ENCODE results near the gene LRRC70.
"Not testable (repeated sequence)": the region's sequence is repeated elsewhere in the genome, so short reads cannot be mapped to it uniquely, and the experiment has no call there.

The LRRC70 gene, protein sequence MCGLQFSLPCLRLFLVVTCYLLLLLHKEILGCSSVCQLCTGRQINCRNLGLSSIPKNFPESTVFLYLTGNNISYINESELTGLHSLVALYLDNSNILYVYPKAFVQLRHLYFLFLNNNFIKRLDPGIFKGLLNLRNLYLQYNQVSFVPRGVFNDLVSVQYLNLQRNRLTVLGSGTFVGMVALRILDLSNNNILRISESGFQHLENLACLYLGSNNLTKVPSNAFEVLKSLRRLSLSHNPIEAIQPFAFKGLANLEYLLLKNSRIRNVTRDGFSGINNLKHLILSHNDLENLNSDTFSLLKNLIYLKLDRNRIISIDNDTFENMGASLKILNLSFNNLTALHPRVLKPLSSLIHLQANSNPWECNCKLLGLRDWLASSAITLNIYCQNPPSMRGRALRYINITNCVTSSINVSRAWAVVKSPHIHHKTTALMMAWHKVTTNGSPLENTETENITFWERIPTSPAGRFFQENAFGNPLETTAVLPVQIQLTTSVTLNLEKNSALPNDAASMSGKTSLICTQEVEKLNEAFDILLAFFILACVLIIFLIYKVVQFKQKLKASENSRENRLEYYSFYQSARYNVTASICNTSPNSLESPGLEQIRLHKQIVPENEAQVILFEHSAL

DNA sequence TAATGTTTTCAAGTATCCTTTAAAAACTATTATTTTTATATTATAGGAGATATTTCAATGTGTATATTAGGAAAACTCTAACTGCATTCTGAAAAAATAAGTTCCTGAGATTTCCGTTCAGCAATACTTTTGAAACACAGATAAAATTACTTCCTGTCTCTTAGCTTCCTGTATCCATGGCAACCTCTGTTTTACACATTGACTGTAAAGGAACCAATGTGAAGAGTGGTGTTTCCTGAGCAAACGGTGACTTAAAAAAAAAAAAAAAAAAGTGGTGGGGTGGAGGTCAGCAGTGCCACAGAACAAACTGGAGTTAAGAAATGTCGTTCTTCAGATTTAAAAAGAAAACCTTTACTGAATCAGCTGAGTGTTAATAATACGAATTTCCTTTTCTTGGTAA, at the start of gene LRRC70:
Gene LRRC70, plus strand, starts transcription at position 280 of the 400 bp plus-strand sequence. CDS start 620 bp downstream, outside the sequence.
- peak; percentile 94 to 95 for DNase-seq

DNA sequence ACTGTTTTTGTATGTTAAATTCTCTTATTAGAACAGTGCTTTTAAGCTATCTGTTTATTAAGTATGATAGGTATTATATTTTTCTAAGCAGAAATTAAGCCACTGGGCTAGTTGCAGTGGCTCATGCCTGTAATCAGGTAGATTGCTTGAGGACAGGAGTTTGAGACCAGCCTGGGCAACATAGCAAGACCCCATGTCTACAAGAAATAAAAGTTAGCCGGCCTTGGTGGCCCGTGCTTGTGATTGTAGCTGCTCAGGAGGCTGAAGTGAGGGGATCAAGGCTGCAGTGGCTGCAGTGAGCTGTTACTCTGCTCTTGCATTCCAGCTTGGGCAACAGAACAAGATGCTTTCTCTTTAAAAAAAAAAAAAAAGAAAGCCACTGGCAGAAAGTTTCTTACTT, 45.0 kb upstream of the LRRC70 start:
- DNase-seq: no peak

- no peak for DNase-seq
Measured at GRCh38 chr5:62534461-62535236, 44.0 kb upstream of the LRRC70 start.

DNA sequence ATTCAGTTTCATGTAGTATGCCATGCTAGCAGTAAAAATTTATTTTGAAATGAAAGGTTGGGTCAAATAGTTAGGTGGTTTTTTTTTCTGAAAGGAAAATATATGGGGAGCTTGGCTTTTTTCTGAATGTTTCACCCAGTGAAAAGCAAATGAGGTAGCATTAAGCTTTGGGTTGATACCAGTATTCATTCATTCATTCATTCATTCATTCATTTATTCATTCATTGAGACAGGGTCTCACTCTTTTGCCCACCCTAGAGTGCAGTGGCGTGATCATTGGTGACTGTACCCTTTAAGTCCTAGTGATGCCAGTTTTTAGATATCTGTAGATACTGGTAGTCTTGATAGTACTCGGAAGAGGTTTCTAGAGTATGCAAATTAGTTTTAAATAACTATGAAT, 42.4 kb upstream of the LRRC70 start:
- no peak for DNase-seq

GRCh38 chr5:62536783-62537182, 41.8 kb upstream of the LRRC70 start:
- no peak for DNase-seq

DNA sequence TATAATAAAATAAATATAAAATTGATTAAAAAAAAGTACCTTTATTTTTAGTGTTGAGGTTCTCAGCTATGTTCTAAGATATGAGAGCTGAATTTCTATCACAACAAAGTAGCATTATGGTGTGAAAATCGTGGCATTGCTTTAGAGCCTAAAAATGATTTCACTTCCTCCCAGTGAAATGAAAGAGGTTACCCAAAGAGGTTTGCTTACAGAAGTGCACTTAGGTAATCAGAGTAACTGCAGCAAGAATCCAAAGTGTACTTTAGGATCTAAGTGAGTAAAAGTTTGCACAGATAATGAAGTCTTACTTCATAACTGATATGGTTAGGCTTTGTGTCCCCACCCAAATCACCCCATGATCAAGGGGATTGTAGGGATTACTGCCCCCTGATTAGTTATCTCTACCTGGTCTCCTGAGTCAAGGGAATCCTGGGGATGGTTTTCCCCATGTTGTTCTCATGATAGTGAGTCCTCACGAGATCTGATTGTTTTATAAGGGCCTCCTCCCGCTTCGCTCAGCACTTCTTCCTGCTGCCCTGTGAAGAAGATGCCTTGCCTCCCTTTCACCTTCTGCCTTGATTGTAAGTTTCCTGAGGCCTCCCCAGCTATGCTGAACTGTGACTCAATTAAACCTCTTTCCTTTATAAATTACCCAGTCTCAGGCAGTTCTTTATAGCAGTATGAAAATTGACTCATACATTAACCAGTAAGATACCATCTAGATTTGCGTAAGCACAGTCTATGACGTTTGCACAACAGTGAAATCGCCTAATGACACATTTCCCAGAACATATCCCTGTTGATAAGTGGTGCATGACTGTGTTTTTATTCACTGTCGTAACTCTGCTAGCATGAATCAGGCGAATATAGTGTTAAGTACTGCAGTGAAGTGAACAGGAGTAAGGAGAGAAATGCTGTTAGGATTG, 40.3 kb upstream of the LRRC70 start:
- no peak for DNase-seq

GRCh38 chr5:62542720-62543119, 35.9 kb upstream of the LRRC70 start:
- DNase-seq: no peak

- peak in 1 of 2 experiments; percentile 12 for DNase-seq
Measured at GRCh38 chr5:62547945-62548630, 30.5 kb upstream of the LRRC70 start.

- no peak for DNase-seq
Measured at GRCh38 chr5:62550103-62550502, 28.5 kb upstream of the LRRC70 start.

DNA sequence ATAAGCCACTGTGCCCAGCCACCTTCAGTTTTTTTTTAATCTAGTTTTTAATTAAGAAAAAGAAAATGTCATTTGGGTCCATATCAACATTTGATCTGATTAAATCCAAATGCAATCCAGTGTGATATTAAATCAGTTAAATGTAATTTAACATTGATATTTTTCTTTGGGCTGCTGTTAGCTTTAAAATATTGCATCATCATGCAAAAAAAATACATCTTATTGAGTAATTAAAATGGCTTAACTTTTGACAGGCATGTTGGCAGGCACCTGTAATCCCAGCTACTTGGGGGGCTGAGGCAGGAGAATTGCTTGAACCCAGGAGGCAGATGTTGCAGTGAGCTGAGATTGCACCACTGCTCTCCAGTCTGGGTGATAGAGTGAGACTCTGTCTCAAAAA, 22.7 kb upstream of the LRRC70 start:
- no peak for DNase-seq

GRCh38 chr5:62558941-62559340, 19.7 kb upstream of the LRRC70 start:
- DNase-seq: no peak

- DNase-seq: no peak
Measured at GRCh38 chr5:62560786-62561185, 17.8 kb upstream of the LRRC70 start.

- DNase-seq: no peak
Measured at GRCh38 chr5:62561896-62562295, 16.7 kb upstream of the LRRC70 start.

DNA sequence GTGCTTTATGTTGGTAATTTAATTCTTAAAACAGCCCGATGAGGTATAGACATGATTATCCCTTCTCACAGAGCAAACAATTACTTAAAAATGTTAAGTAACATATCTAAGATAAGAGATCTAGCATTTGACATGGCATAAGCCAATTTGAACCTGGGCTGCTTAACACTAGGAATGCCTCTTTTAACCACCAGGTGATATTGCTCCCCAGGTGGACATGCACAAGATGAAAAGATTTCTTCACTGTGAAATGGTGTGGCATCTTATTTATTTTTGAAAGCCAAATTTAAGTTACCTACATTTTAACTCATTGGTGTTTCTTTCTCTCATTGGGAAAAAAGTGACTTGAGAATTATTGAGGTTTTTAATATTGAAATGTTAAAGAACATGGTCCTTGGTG, 15.8 kb upstream of the LRRC70 start:
- DNase-seq: no peak

GRCh38 chr5:62564101-62564500, 14.5 kb upstream of the LRRC70 start:
- no peak for DNase-seq

DNA sequence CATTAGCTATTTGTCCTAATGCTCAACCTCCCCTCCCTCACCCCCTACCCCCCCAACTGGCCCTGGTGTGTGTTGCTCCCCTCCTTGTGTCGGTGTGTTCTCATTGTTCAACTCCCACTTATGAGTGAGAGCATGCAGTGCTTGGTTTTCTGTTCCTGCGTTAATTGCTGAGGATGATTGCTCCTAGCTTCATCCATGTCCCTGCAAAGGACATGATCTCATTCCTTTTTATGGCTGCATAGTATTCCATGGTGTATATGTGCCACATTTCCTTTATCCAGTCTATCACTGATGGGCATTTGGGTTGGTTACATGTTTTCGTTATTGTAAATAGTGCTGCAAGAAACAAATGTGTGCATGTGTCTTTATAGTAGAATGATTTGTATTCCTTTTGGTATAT, 12.9 kb upstream of the LRRC70 start:
- DNase-seq: not testable (repeated sequence)

DNA sequence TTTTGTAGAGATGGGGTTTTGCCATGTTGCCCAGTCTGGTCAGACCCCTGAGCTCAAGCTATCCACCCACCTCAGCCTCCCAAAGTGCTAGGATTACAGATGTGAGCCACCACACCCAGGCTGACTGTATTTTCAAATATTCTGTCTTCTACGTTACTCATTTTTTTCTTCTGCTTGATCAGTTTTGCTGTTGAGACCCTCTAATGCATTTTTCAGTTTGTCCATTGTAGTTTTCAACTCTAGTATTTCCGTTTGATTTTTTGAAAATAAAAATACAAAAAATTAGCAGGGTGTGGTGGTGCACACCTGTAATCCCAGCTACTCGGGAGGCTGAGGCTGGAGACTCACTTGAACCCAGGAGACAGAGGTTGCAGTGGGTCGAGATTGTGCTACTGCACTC, 10.5 kb upstream of the LRRC70 start:
- DNase-seq: no peak

DNA sequence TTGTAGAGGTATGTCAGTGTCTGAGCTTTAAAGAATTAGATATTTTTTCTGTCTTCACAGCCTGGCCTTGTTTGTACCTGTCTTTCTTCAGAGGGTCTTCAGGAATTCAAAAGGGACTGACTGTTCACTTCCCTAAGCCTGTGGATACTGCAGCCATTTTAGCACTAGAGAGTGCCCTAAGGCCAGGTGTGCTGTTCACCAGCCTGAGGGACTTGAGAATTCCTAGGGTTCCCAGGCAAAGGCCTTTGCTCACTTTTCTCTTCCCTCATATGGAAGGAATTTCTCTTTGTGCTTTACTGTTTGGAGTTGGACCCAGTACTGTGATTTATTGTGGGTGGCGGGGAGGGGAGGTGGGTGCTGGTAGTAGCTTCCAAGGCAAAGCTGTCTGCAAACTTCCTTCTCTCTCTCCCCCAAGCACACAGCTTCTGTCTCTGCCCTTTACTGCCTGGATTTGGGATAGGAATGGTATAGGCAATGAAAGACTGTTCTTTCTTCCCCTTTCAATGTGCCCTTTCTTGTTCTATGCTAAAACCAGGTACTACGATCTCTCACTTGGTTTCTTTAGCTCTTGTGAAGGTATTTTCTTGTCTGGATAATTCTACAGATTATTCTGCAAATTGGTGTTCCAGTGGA, 9.7 kb upstream of the LRRC70 start:
- DNase-seq: no peak

- no peak for DNase-seq
Measured at GRCh38 chr5:62569470-62569869, 9.1 kb upstream of the LRRC70 start.

DNA sequence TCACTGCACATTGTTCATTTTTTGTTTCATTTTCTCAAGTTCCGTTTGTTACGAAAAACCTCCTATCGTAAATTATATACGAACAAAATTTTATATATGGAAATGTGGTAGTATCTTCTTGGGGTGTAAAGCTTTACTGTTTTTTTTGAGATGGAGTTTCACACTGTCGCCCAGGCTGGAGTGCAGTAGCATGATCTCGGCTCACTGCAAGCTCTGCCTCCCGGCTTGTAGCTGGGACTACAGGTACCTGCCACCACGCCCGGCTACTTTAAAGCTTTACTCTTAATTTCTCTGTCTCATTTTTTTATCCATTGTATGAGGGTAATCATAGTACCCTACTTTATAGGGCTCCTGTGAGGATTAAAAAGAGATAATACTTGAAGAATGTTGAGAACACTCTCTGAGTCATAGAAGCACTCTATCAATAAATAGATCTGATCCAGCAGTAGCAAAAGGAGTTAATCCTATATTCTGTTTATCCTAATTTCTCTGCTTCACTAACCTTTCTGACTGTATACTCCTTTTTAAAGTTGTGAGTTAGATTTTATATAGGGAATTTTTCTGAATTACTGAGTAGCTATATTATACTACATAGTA, 5.6 kb upstream of the LRRC70 start:
- DNase-seq: no peak

- no peak for DNase-seq
Measured at GRCh38 chr5:62574599-62574998, 4.0 kb upstream of the LRRC70 start.

Data from AML-193 (cell line).